EL (cell line): ENCODE data around the gene DNM3.

Experiments
- DNase-seq: peaks from one replicate; pipeline ENCODE4 v3.0.0-alpha.2; 2016

DNM3 gene

DNA sequence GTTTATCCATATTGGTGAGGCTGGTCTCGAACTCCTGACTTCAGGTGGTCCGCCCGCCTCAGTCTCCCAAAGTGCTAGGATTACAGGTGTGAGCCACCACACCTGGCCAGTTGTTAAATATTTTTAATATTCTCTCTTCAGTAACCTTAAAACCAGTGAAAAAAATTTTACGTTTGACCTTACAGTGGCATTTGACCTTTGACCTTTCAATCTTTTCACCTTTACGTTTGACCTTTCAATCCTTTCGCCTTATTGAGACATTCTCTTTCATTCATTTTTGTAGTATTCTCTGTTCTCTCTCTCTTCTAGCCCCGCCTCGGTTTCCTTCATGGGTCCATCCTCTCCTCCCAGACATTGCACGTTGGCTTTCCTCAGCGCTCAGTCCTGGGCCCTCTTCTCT, 277.9 kb downstream of the DNM3 start:
- no peak for DNase-seq

DNA sequence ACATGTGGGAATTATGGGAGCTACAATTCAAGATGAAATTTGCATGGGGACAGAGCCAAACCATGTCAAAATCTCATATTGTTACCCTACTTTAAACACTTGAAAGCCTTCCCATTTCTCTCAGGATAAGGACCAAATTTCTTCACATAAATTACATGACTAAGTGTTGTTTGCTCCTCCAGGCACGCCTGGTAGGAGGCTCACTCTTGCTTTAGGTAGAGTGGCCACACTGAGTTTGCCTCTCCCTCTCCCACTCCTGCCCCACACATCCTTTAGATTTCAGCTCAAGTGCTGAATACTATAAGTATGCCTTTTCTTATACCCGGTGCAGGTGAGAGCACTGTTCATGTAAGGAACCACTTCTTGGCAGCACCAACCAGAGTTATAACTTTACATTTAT, 279.1 kb downstream of the DNM3 start:
- no peak for DNase-seq

DNA sequence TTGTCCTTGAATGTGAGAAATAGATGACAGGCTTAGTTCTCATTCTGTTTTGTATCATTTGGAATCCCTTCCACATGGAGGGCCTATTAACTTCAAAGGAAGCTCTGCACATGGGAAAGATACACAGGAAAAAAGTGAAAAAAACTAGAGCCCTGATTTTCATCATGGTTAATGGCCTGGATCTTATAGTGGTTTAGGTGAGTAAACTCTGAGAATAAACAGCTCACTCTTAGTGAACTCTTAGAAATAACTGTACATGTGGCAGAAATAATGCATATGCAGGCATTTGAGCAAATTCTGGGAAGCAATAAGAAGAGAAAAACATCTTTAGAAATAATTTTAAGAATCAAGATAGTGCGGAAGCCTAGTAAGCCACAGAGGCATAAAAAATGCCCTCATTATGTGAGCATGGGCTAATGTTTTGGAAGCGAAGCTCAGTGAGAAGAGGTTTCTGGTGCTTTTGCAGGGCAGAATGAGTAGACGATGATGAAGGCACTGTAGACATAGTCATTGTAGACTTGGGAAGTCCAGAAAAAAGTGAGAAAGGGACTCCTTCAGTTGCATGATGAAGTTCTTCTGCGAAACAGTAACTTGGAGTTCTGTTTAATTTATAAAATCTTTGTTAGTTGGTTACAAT, 279.9 kb downstream of the DNM3 start:
- no peak for DNase-seq

DNA sequence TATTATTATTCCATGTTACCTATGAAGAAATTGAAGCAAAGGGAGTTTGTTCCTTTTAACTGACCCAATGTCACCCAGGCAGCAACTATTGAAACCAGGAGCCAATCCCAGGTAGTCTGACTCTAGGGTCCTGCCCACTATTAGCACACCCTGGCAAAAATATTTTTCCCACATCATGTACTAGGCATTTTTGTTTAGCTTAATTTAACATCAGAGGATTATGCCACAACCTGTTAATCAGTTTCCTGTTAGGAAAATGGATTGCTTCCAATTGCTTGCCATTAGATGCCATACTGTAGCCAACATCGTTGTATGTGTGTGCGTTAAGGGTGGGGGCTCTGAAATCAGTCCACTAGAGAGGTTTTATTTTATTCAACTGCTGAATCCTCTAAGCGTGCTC, 281.1 kb downstream of the DNM3 start:
- no peak for DNase-seq

DNA sequence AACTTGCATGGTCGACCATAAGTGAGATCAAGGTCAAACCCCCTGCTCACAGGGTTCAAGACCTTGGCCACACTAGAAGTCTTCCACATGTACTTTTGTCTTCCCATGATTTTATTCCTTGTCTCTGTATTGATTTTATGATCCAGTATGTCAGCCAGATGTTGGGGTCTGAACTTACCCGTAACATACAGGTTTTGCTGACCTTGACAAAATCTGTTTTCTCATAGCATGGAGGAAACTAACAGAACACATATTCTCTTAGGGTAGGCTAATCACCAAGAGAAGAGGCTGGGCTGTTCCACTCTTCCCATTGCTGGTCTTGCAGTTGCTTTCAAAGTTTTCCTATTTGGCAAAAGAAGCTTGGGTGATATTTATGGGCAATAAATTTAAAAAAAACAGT, 284.0 kb downstream of the DNM3 start:
- DNase-seq: no peak

DNA sequence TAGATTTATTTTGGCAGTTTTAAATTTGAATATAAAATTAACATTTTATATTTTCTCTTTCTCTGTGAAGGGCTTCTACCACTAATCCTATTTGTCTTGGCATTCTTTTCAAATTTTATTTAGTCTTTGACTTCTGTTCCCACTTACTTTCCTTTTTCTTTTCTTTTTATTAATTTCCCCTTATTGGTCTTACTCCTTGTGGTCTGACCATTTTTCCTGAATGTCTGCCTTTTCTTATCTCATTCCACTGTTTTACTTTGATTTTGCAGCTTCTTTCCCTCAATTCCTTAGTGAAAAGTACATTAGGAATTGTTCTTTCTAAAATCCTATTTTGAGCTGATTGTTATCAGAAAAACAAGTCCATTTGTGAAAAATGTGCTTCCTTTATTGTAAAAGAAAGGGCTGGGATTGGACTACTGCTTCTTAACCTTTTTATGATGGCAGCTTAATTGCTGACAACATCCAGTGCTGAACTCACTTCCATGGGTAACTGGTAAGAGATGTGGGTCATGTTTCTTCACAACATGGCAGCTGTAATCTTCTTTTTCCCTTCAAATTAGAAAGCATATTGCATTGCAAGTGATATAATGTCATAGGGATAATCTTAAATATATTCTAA, 284.6 kb downstream of the DNM3 start:
- DNase-seq: no peak

DNA sequence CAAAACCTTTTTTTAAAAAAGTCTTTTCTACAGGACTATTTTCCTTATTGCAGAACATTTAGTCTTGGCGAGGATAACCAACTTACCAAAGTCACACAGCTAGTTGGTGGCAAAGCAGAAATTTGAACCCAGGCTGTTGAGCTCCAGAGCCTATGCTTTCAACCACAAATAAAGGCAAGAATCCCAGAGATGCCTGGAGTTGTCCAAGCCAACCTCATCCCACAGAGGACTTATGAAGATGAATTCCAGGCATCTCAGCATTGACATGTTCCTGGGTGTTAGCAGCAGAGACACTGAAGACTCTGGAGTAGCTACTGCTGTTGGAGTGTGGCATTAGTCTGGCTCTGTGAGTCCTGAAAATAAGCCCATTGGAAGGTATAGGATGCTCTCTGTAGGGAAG, 291.5 kb downstream of the DNM3 start:
- no peak for DNase-seq

DNA sequence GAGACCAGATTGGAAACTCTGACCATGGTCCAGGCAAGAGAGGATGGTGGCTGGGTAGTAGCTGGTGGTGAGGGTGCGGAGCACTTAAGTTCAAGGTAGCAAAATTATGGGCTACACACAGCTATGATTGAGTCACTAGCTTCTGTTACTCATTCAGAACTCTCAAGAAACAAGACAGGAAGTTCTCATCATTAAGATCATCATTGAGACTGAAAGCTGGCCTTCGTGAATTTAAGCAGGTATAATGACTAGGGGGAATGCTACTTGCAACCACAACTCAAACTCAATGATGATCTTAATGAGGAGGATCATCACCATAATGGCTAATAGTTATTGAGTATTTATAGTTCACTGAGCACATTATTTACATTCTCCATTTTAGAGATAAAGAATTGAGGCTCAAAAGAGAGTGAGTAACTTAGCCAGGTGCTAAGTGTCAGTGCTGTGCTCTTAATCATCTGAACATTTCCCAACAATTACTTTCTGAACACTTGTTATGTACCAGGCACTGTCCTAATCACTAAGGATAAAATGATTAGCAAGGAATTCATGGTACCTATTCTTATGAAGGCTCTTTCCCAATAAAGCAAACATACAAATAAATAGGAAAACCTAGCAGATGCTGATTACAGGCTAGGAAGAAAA, 292.9 kb downstream of the DNM3 start:
- DNase-seq: peak; percentile 27

DNA sequence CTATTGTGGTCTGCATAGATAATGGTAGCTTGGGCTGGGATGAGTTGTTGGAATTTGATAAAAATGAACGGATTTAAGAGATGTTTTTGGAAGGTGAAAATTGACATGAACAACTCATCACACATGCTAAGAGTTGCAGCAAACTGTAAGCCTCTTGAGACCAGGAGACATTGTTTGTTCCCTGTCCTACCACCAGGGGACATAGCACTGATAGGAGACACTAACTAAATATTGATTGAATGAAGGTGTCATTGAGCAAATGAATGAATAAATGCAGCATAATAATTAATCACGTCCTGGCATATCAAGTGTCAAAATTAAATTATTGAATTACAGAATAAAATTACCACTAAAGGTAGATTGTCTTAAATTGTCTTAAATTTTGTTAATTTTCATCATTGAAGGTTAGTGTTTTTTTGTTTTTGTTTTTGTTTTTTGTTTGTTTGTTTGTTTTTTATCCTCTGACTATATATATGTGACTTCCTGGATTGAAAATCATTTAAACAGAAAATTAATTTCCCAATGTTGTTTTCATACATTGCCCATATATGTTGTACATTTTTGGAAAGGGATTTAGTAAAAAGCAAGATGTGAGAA, 293.9 kb downstream of the DNM3 start:
- DNase-seq: no peak

DNA sequence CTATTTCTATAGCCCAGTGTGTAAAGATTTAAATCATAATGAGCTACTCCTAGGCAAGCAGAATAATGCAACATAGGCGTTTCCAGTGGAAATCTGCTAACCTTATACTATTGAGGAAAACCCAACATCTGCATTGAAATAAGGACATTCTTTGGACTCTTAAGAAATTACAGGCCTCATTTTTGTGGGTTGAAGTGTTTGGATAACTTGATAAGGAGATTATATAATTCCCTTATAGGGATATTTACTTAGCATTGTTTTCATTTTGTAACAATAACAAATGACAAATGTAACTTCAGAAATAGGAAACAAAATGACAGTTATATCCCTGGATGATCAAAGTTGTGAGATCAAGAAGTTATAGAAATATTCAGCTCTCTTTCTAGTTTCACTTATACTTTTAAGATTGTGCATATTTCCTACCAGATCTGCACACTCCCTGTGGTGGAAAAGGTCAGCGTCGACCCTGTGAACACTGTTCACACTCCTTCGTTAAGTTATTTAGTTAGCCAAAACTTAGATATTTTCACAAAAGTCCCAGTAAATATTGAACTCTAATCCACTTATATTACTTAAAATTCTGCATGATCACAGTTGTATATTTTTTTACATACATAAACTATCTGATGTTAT, 294.8 kb downstream of the DNM3 start:
- DNase-seq: peak; percentile 77

DNA sequence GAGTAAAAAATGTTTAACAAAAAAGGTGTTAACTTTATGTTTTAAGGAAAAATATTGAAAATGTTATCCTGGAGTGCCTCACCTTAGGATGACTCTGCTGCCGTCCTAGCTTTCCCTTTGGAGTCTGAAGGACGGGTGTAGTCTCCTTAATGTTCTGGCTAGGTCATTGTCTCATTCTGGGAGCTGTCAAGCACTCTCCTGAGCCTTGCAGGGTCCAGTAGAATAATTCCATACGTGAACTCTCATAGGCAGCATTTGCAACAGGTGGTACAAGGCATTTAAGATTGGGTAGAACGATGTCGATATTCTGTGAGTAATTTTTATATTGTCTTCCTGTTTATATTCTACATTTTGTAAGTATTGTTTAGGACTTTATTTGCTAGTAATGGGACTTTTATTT, 295.6 kb downstream of the DNM3 start:
- DNase-seq: no peak

DNA sequence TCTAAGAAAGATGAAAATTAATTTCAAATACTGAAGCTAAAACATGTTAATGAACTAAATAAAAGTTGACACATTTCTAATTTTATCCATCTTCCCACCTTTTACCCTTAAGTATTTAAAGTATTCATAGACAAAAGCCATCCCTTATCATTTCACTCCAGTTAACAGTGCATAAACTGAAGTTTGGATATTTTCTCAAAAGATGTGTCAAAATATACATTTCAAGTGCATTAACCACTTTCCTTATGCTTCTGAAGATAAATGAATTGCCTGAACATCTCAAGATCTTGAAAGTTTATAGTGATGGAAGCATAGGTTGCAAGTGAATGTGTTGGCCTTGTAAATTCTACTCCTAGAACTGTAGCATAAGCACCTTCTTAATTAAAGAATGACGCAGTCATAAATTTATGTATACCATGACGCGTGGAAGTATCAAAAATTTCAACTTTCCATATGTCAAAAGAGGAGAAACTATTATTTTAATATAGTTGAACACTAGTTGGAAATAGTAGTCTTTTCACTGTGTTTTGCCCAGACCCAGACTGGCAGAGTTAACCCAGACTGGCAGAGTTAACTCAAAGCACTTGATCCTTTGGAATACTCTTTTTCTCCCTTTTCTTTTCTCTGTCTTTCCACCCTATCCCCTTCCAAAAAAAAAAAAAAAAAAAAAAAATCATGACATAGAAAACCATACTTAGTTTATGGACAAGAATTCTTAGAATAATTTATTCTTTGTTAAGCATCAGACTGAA, 296.6 kb downstream of the DNM3 start:
- DNase-seq: no peak

DNA sequence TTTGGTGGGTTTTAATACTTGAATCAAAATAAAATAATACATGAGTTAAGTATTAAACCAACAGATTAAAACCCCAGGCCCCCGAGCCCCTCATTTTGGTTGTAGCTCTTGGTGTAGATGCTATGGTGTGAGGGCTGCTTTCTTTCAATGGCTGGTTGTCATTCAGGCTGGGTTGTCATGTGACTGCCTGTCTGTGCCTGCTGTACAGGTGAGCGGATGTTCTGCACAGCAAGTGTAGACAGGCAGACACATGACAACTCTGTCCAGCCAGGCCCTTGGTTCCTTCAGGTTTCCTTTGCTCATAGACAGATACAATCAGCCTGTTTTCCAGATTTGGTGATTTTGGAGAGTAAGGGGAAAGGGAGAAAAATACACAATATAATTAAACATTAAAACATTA, 297.3 kb downstream of the DNM3 start:
- DNase-seq: no peak

DNA sequence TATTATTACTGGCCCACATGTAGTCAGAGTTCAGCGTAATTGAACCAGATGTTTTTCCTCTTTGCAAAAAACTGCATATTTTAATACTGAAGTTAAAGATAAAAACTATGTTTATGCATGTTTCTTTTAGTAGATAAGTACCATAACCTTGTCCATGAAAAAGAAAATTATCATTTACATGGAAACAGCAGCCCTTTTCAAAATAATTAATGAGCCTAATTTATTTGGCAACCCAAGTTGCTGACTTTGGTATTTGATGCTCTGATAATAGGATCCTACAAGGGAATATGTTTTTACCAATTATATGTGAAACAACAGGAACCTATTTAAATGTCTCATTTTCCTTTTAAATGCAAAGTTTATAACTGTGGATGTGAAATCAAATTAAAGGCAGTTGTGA, 297.9 kb downstream of the DNM3 start:
- DNase-seq: no peak

DNA sequence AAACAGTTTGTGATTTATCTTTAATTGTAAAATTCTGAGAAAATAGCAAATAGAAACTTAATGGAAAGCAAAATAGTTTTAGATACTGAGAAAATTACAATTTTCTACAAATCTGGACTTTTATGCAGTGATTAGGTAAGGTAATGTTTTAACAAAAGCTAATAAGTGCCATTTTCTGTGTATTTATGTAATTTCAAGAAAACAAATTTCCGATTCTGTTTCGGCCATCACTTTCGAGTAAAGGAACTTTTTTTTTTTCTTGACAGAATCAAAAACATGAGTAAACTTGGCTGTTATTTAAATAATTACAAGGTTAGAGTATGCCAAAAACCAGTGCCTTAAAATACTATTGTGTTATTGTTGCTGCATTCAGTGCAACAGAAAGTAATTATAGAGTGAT, 298.8 kb downstream of the DNM3 start:
- DNase-seq: no peak

DNA sequence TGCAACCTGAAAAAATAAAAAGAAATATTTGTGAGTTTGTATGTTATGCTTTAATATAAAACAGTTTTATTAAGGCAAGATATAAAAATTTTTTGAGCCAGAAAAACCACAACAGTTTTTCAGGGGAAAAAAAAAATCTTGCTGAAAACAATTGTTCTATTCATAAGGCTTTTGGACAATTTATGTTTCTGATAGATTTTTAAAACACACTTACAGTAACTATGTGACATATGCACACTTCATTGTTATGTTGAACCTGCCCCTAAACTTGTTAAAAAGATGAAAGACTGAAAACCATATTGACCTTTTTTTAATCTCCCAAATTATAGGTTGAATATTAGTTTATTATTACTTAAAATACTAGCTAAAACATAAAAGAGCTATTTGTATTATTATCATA, 299.3 kb downstream of the DNM3 start:
- DNase-seq: no peak

DNA sequence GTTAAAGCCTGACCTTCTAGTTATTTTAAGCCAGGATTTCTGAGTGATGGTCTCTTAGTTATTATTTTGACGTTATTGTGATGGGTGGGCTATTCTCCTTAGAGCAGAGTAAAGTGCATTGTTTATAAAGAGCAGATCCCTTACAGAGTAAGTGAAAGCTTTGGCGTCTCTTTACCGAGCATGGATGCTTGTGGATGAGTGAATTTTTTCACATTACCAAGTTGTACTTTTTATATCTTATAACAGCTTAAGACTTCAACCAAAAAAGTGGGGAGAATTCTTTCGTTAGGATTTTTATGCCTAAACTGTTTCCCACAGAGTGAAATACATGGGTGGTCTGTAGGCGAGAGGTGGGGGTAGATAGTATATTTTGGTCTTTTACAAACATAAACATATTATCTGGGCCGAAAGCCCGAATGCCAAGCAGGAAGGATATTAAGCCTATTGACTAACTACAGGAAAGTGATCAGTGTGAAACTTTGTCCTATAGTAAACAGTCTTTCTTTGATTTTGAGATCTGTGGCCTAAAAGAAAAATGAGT, 300.1 kb downstream of the DNM3 start:
- peak; percentile 22 for DNase-seq

DNA sequence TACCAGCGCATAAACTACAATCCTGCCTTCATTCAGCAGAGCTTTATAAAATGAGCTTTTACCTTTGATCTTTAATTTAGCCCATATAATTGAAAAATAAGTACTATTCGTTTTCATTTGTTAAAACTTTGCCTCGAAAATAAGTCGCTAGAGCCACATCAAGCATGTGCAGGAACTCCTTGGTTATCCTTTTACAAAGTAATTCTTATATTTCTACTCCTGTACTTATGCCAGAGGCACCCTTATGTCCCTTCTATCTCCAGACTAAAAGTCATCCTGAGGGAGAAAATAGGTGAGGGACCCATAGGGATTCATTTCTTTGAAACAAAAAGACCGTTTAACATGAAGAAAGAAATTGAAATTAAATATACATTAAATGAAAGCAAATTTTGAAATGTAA, 301.0 kb downstream of the DNM3 start:
- peak; percentile 19 for DNase-seq

DNA sequence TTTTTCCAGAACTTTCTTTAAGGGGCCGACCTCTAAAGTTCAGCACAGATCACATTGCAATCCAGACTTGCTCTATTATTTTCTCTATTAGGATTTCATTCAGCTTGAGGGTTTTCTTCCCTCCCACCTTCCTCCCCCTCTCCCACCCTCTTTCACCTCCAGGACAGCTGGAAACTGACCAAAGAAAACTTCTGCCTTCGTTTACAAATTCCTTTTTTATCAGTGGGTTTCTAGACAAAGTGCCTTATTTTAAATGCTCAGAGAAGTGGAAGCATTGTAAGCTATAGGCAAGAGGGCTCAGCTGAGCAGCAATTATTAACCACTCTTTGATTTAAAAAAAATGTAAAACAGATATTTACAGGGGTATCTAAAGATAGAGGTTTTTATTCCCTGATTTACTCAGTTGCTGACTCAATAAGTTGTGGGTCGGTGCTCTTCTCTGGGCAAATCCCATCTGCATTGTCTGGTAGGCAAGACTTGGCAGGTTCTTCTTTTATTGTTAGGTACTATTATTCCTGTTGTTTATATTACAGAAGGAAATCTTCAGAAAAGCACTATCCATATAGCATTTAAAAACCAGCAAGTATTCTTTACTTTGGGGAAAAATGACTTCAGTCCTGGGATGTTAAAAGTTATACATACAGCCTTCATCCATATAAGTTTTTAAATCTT, 302.2 kb downstream of the DNM3 start:
- peak; percentile 78 for DNase-seq

DNA sequence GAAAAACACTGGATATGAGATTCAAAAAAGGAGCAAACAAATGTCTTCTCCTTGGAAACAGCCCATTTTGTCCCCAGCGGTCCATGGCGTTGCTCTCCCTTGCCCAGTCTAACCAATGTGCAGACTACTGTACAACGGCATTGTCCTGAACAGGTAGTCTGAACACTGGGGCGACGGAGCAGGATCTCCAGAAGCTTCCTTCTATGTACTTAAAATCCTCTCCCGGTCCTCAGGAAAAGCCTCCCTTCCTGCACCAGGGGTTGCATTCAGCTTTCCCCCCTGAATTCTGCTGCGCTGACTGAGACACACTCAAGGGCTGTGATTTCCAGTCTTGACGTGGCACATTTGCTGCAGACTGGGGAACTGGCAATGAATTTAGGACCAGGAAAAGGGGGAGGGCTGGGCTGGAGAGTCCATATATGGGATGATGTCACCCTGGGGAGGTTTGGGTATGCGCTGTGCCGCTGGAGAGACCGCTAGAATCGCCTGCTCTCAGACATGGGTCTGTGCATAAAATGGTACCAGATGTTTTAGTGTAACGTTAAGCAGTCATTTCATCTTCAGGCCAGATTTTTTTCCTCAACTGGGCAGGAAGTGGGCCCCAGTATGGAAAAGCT, 303.3 kb downstream of the DNM3 start:
- peak; percentile 98 for DNase-seq

DNA sequence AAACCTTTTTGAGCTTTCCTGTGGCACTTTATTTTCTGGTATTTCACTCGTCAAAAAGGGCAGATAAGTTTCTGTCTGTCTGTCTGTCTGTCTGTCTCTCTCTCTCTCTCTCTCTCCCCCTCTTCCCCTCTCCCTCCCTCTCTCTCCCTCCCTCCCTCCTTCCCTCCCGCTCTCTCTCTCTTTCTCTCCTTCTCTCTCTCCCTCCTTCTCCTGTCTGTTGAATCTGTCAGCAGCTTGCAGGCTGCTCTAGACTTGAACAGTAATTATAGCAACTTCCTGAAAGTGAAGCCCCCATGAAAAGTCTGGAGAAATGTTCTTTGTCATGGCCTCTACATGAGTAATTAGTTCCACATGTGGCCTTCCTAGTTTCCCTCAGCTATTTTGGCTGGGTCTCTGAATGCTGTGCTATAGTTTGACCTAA, 303.9 kb downstream of the DNM3 start:
- peak; percentile 75 for DNase-seq

DNA sequence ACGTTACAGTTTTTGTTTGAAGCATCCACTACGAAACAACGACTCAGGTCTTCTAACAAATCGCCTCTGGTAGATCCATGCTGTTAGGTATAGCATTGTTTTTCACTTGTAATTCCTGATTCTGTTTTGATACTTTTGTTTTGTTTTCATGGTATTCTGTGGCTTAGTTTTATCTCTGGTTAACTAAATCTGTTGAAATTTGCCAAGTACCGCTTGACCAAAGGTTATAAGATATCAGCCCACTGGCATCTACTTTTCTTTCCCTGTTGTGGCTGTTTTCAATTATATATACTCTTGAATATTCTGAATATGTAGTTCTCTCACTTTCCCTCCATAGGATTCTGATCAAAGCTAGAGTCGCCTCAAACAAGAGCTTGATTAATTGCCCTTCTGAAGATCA, 304.4 kb downstream of the DNM3 start:
- DNase-seq: no peak
